AG20443 (cell line): ENCODE results near the gene ABAT.
"Not testable (repeated sequence)": the region's sequence is repeated elsewhere in the genome, so short reads cannot be mapped to it uniquely, and the experiment has no call there.

Source experiments
- DNase-seq: peaks from one replicate; pipeline ENCODE4 v3.0.0; 2012; ENCODE audit warnings: low spot score, mixed read lengths

ABAT gene

GRCh38 chr16:8742068-8742467, 67.7 kb downstream of the ABAT start:
- no peak for DNase-seq

- not testable (repeated sequence) for DNase-seq
Observed at GRCh38 chr16:8748944-8749343, 74.5 kb downstream of the ABAT start.

- peak; percentile 82 for DNase-seq
Observed at GRCh38 chr16:8751481-8752311, 77.3 kb downstream of the ABAT start.

DNA sequence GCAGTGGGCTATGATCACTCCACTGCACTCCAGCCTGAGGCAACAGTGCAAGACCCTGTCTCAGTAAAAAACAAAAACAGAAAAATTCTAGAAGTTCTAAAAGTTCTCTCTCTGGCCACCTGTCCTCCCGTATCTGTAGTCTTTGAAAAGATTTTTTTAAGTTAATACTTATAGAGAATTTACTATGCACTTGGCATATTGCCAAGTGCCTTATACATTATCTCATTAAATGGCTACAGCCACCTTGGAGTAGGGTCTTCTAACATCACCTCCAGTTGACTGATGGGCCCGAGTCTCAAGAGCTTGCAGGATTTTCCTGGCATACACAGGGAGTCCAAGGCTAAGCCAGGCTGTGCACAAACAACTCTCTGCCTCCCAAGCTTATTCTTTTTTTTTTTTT, 78.3 kb downstream of the ABAT start:
- no peak for DNase-seq

- DNase-seq, result no peak
Observed at GRCh38 chr16:8753416-8754054, 79.1 kb downstream of the ABAT start.

DNA sequence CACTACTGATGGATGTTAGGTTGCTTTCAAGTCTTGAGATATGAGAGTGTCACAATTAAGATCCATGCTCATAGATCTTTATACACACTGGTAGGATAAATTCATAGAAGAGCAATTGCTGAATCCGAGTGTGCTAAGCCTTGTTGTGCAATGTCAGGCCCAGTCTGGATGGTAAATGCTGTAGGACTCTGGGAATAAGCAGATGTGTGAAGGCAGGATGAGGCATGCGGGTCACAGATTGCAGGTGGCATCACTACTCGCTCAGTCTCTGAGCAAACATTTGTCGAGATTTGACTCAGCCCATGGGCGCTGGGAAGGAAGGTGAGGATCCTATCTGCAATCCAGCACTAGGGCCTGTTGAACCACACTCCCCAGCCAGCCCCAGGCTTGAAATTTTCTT, 82.3 kb downstream of the ABAT start:
- DNase-seq, result no peak

DNA sequence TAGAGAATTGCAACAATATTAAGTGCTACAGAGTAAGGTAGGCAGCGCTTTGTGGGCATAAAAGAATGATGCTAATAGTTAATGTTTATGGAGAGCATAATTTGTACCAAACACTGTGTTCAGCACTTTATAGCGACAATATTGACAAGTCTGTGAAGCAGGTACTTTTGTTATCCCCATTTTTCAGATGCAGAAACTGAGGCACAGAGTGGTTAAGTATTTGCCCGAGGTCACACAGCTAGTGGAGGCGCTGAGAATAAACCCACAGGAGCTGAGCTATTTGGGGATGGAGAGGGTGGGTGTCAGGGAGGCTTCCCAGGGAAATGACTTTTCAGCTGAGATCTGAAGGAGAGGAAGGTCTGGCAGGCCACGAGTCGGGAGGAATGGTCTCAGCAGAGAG, 83.6 kb downstream of the ABAT start:
- DNase-seq, result no peak

DNA sequence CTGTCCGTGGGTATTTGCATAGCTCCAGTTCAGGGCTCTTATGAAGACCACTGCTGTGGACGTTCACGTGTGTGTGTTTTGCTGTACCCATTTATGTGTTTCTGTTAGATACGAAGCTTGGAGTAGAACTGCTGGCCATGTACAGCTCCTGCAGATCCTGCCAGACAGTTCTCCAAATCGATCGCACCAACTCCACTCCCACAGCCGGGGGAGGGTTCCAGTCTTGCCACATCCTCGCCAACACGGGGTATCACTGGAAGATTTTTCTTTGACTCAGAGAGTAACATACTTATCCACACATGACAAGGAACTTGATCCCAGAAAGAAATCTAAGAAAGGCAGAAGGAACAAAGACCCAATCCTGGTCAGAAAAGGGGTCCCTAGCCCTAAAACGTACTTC, 85.6 kb downstream of the ABAT start:
- no peak for DNase-seq

GRCh38 chr16:8761078-8761477, 86.7 kb downstream of the ABAT start:
- DNase-seq, result no peak

GRCh38 chr16:8762254-8762653, 87.8 kb downstream of the ABAT start:
- no peak for DNase-seq

DNA sequence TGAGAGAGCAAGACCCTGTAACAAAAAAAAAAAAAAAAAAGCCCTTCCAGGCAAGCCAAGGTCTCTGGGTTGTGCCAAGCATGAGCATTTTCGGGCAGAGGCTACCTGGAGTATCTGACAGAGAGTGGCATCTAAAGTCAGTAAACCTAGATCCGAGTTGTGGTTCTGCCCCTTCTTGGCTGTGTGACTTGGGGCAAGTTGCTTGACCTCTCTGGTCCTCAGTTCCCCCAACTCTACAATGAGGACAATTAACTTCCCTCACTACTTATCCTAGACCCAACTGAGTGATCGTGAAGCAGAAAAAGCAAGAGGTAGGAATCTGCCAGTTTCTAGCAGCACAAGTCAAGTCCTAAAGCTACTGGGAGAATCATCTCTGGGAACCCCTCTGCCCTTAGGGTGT, 88.7 kb downstream of the ABAT start:
- DNase-seq, result no peak

GRCh38 chr16:8763899-8764298, 89.5 kb downstream of the ABAT start:
- no peak for DNase-seq

- DNase-seq, result no peak
Observed at GRCh38 chr16:8764525-8765250, 90.3 kb downstream of the ABAT start.

- DNase-seq, result no peak
Observed at GRCh38 chr16:8767176-8767575, 92.8 kb downstream of the ABAT start.

GRCh38 chr16:8768283-8768682, 93.9 kb downstream of the ABAT start:
- DNase-seq, result no peak

DNA sequence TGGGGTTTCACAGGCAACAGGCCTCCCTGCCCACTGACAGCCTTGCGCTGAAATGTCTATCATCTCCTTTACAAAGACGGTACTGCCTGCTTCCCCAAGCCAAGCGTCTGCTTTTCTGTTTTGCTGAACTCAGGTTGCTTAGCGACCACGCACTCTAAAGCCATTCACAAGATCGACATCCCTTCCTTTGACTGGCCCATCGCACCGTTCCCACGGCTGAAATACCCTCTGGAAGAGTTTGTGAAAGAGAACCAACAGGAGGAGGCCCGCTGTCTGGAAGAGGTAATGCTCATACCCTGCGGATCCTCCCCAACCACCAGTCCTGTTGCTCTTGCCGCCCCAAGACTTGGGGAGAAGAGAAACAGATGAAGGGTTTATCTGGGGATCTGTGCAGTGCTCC, 94.3 kb downstream of the ABAT start:
- DNase-seq, result no peak

- DNase-seq, result no peak
Observed at GRCh38 chr16:8773537-8773936, 99.1 kb downstream of the ABAT start.

- no peak for DNase-seq
Observed at GRCh38 chr16:8774208-8774607, 99.8 kb downstream of the ABAT start.

GRCh38 chr16:8775359-8775758, 100.9 kb downstream of the ABAT start:
- DNase-seq, result no peak

DNA sequence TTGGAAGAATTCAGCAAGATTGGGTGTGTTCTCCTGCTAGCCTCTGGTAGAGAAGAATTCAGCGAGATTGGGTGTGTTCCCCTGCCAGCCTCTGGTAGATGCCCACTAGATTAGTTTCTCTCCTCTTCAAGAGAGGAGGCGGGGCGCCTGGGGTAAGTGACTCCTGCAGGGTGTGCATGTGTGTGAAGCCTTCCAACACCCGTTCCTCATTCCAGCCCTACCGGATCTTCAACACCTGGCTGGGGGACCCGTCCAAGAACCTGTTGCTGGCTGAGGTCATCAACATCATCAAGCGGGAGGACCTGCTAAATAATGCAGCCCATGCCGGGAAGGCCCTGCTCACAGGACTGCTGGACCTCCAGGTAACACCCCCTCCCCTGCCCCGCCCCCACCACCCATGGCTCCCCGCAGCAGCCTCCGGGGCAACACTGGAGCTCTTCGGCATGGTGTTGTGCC, 101.7 kb downstream of the ABAT start:
- DNase-seq, result no peak

DNA sequence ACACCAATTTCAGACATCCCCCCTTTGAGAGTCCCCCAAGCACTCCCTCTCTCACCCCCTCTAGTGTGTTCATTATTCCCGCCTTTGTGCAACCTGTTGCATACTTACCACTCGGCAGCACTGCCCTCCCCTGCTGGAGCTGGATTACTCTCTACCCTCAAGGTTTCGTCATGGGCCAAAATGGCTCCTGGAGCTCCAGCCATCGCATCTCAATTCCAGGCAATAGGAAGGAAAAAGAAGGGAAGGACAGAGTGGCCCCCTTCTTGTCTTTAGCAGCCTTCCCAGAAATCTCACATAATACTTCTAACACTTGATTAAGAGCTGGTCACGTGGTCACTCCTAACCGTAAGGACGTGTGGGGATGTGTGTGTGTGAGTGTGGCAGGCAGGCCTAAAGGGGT, 102.8 kb downstream of the ABAT start:
- no peak for DNase-seq

DNA sequence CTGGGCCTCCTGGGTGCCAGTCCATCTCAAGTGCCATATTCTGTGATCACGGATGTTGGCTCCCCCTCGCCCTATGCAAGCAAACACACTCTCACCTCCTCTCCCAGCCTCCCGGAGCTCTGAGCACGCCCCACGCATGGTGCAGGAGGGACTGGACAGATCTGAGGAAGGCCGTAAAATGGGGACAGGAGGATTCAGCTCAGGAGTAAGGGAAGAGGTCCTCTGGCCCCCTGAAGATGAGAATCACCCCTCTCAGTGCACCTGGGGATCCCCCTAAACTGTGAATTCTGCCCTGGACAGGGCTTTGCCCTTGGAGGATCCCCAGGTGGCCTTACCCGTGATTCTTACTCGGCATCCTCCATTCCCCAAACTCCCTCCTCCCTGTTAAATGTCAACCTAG, 107.4 kb downstream of the ABAT start:
- no peak for DNase-seq

GRCh38 chr16:8782673-8783072, 108.3 kb downstream of the ABAT start:
- no peak for DNase-seq
